Mesothelial cell of epicardium (in vitro differentiated cells): ENCODE measurements around the gene FAM204A. TPM values are rescaled to one million over a fixed set of nuclear protein-coding genes. Genes with fewer than 3 reads are reported as not detected.

ENCODE experiments used
- DNase-seq, 2 experiments: peaks; one replicate each; pipeline ENCODE4 v3.0.0; 2021; ENCODE audit warnings: low spot score in 2 of 2; ENCODE audit not compliant: unreplicated experiment in 2 of 2
- H3K27ac Mint-ChIP-seq: 2 replicates; pipeline ENCODE4 v1.8.0; 2021; ENCODE audit warnings: mixed read lengths
- H3K27me3 Mint-ChIP-seq: 2 replicates; pipeline ENCODE4 v1.8.0; 2021; ENCODE audit warnings: low read depth, mixed read lengths
- H3K36me3 Mint-ChIP-seq: 2 replicates; pipeline ENCODE4 v1.8.0; 2021; ENCODE audit warnings: mixed read lengths
- H3K4me1 Mint-ChIP-seq: 2 replicates; pipeline ENCODE4 v1.8.0; 2021; ENCODE audit warnings: mixed read lengths
- H3K4me3 Mint-ChIP-seq: 2 replicates; pipeline ENCODE4 v1.8.0; 2021; ENCODE audit warnings: mild to moderate bottlenecking, moderate library complexity, mixed read lengths
- H3K9me3 Mint-ChIP-seq: 2 replicates; pipeline ENCODE4 v1.8.0; 2021; ENCODE audit warnings: mixed read lengths
- total RNA-seq: library from RNA; stranded (reverse); gene quantifications from 3 replicates; pipeline ENCODE4 v1.2.1, GENCODE V29; 2021
- TF ChIP-seq, protein P1 (sequence below): fragments of 200-600 bp; sonication (generic); IDR thresholded peaks from one replicate; pipeline ENCODE4 v1.5.0; 2021; ENCODE audit warnings: antibody characterized with exemption; ENCODE audit not compliant: unreplicated experiment

FAM204A gene
- total RNA-seq, 1 donor from 2014 or later, result 54.6 TPM

- Mint-ChIP-seq H3K27me3 (peaks cover 8% of the 10 kb centered on the region), H3K9me3 (no peaks in the 10 kb centered on the region), H3K4me3 (no peak overlapping the region), H3K27ac (no peak overlapping the region), H3K4me1 (peaks cover 27% of the 10 kb centered on the region), H3K36me3 (peaks cover 34% of the 10 kb centered on the region)
- DNase-seq, result no peak
- TF ChIP-seq, protein P1, sequence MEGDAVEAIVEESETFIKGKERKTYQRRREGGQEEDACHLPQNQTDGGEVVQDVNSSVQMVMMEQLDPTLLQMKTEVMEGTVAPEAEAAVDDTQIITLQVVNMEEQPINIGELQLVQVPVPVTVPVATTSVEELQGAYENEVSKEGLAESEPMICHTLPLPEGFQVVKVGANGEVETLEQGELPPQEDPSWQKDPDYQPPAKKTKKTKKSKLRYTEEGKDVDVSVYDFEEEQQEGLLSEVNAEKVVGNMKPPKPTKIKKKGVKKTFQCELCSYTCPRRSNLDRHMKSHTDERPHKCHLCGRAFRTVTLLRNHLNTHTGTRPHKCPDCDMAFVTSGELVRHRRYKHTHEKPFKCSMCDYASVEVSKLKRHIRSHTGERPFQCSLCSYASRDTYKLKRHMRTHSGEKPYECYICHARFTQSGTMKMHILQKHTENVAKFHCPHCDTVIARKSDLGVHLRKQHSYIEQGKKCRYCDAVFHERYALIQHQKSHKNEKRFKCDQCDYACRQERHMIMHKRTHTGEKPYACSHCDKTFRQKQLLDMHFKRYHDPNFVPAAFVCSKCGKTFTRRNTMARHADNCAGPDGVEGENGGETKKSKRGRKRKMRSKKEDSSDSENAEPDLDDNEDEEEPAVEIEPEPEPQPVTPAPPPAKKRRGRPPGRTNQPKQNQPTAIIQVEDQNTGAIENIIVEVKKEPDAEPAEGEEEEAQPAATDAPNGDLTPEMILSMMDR, result no peak
Observed at GRCh38 chr10:118314882-118315281, 27.2 kb downstream of the FAM204A start.

DNA sequence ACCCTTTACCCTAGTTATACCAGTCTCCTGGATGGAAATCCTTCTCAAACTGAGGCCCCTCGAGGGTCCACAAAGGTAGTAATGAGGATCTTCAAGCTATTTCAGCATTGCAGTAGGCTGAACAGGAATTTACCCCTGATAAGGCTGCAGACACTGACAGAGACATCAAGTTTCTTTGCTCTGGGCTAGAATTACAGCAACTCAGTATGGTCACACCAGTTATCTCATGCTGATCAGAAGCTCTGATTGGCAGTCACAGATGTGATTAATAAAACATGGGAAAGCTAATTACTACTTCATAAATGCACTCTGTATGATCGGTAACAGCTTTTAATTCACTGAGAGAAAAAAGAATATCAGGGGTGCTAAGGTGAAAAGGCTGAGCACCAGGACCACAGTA is 30.6 kb downstream of the FAM204A start:
- peaks cover 30% of the 10 kb centered on the region for H3K36me3 Mint-ChIP-seq
- TF ChIP-seq, protein P1, result no peak
- no peak for DNase-seq
- H3K27ac Mint-ChIP-seq, result no peak overlapping the region
- no peak overlapping the region for H3K4me3 Mint-ChIP-seq
- H3K4me1 Mint-ChIP-seq, result peaks cover 54% of the 10 kb centered on the region
- H3K9me3 Mint-ChIP-seq, result no peaks in the 10 kb centered on the region
- H3K27me3 Mint-ChIP-seq, result peaks cover 8% of the 10 kb centered on the region

- H3K27me3 Mint-ChIP-seq, result peaks cover 8% of the 10 kb centered on the region
Observed at GRCh38 chr10:118310822-118311221, 31.3 kb downstream of the FAM204A start.

GRCh38 chr10:118309911-118310310 is 32.2 kb downstream of the FAM204A start:
- TF ChIP-seq, protein P1, result no peak
- Mint-ChIP-seq H3K4me1 (peaks cover 50% of the 10 kb centered on the region), H3K27me3 (peaks cover 8% of the 10 kb centered on the region), H3K4me3 (no peak overlapping the region), H3K9me3 (no peaks in the 10 kb centered on the region), H3K36me3 (peaks cover 39% of the 10 kb centered on the region), H3K27ac (no peak overlapping the region)
- DNase-seq, result no peak

More at GRCh38 chr10:118310822-118311221, 31.3 kb downstream of the FAM204A start:
- H3K4me1 Mint-ChIP-seq, result peaks cover 55% of the 10 kb centered on the region
- DNase-seq, result no peak
- TF ChIP-seq, protein P1, result no peak
- peaks cover 34% of the 10 kb centered on the region for H3K36me3 Mint-ChIP-seq
- H3K4me3 Mint-ChIP-seq, result no peak overlapping the region
- H3K9me3 Mint-ChIP-seq, result no peaks in the 10 kb centered on the region
- no peak overlapping the region for H3K27ac Mint-ChIP-seq

- Mint-ChIP-seq H3K9me3 (no peaks in the 10 kb centered on the region), H3K27ac (no peak overlapping the region), H3K27me3 (peaks cover 8% of the 10 kb centered on the region), H3K4me1 (peaks cover 45% of the 10 kb centered on the region), H3K36me3 (peaks cover 43% of the 10 kb centered on the region), H3K4me3 (no peak overlapping the region)
- DNase-seq, result no peak
- TF ChIP-seq, protein P1, result no peak
Observed at GRCh38 chr10:118308664-118309063, 33.5 kb downstream of the FAM204A start.

DNA sequence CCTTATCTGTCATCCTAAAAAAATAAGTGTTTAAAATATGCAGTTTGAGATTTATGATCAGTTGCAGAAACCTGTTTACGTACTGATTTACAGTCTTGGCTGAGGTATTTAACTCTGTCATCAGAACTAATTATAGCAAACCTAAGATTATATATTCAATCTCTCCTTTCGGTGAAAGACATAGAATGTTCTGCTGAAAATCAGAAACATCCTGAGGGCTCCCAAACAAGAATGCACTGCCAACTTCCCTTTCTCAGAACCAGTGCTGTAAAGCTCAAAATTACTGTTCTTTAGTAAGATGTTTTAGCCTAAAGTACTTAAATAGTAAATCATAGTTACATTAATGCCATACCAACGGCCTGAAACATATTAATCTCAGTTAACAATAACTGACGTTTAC is 34.3 kb downstream of the FAM204A start:
- TF ChIP-seq, protein P1, result no peak
- H3K9me3 Mint-ChIP-seq, result no peaks in the 10 kb centered on the region
- no peak for DNase-seq
- H3K36me3 Mint-ChIP-seq, result peaks cover 35% of the 10 kb centered on the region
- H3K4me1 Mint-ChIP-seq, result peaks cover 45% of the 10 kb centered on the region
- H3K4me3 Mint-ChIP-seq, result no peak overlapping the region
- H3K27ac Mint-ChIP-seq, result peak overlapping the region; percentile 11
- peaks cover 5% of the 10 kb centered on the region for H3K27me3 Mint-ChIP-seq
